Uterus (tissue), 4 donors: ENCODE data around the gene HYPK. TPM values are rescaled to one million over a fixed set of nuclear protein-coding genes. Genes with fewer than 3 reads are reported as not detected.

ENCODE experiments used
- DNase-seq, 2 donors: peaks; one replicate each; pipeline ENCODE4 v3.0.0-alpha.2; 2019 to 2020
- H3K27ac ChIP-seq, 2 donors: fragments of 200-600 bp; sonication (generic); 1 replicate in 1 of 2; 2 replicates in 1 of 2; pipeline ENCODE4 v1.5.1; 2016 to 2018
- H3K27me3 ChIP-seq, 2 donors: fragments of 200-600 bp; sonication (generic); one replicate each; pipeline ENCODE4 v1.5.1; 2018 to 2019; ENCODE audit warnings: control low read depth in 1 of 2
- H3K36me3 ChIP-seq, 2 donors: fragments of 200-600 bp; sonication (generic); one replicate each; pipeline ENCODE4 v1.5.1; 2019; ENCODE audit warnings: control low read depth in 1 of 2
- H3K4me1 ChIP-seq, 2 donors: fragments of 200-600 bp; sonication (generic); one replicate each; pipeline ENCODE4 v1.5.1; 2018 to 2019; ENCODE audit warnings: control low read depth in 1 of 2
- H3K4me3 ChIP-seq, 2 donors: fragments of 200-600 bp; sonication (generic); 1 replicate in 1 of 2; 2 replicates in 1 of 2; pipeline ENCODE4 v1.5.1; 2018 to 2019; ENCODE audit warnings: mild to moderate bottlenecking in 1 of 2
- H3K9me3 ChIP-seq, 2 donors: fragments of 200-600 bp; sonication (generic); one replicate each; pipeline ENCODE4 v1.5.1; 2019; ENCODE audit warnings: control low read depth in 1 of 2
- POLR2A ChIP-seq, 2 donors: fragments of 450-650 bp; IDR thresholded peaks; one replicate each; pipeline ENCODE4 v1.6.1; 2016; ENCODE audit warnings: antibody characterized with exemption in 2 of 2, mild to moderate bottlenecking in 1 of 2, moderate library complexity in 1 of 2
- intact Hi-C: fragments of 100-400 bp; cut with DNase I; formaldehyde crosslinking; loops from one replicate; pipeline ENCODE4 v1.15.1; 2023; ENCODE audit warnings: low total_unique reads
- total RNA-seq, 4 donors: library from RNA; depleted of rRNA in 3 of 4; stranded (reverse); fragments of >200 nt in 3 of 4; gene quantifications; one replicate each; pipeline versions ENCODE4 v1.1.0 to v1.2.4, GENCODE V29; 2014 to 2023
- TF ChIP-seq, protein P1 (sequence below), 4 experiments: fragments of 200-600 bp in 2 of 4; fragments of 450-650 bp in 2 of 4; sonication (generic) in 2 of 4; IDR thresholded peaks; one replicate each; pipeline ENCODE4 v1.5.1; 2016 to 2019; ENCODE audit warnings: antibody characterized with exemption in 4 of 4, mild to moderate bottlenecking in 2 of 4, moderate library complexity in 1 of 4
- donor health status: DM: yes; HTN: yes; CAD: no.

HYPK gene
- total RNA-seq, 4 donors from 2014 or later, result 4.8 to 42.3 (median 14.1) TPM

DNA sequence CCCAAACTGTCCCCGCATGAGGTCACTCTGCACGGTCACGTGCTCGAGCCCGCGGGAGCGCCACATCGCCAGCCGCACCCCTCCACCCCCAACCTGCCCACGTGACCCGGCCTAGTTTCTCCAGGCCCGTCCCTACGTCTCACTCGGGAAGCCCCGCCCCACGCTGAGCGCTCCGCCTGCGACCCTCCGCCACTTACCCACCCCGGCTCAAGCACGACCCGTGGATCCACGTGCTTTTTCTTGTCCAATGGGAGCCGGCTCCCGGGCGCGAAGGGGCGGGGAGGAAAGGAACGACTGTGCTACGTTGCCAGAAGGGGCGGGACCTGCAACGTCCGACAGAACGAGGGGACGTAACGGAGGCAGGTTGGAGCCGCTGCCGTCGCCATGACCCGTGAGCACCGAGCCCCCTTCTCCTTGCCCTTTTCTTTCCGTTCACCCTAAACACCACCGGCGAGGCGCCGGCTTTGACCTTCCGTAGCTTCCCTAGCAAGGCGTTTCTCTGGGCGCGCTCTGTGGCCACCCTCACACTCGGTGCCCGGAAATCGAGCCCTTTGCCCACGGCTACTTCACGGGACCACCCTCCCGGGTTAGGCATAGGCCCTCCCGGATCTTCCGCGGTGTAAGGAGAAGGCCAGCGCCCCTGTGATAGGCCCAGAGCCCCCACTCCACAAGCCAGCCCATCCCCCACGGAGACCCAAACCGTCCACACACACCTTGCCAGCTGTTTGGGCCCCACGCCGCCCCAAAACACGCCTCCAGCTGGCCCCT lies 8.2 kb upstream of the HYPK start, which contains the start of gene SERF2:
SERF2 (plus strand) TSS at position 328 of the 768 bp plus-strand sequence; CDS start at position 385, 57 bp downstream.
- intact Hi-C loops, result no loop called here
- TF ChIP-seq, protein P1, sequence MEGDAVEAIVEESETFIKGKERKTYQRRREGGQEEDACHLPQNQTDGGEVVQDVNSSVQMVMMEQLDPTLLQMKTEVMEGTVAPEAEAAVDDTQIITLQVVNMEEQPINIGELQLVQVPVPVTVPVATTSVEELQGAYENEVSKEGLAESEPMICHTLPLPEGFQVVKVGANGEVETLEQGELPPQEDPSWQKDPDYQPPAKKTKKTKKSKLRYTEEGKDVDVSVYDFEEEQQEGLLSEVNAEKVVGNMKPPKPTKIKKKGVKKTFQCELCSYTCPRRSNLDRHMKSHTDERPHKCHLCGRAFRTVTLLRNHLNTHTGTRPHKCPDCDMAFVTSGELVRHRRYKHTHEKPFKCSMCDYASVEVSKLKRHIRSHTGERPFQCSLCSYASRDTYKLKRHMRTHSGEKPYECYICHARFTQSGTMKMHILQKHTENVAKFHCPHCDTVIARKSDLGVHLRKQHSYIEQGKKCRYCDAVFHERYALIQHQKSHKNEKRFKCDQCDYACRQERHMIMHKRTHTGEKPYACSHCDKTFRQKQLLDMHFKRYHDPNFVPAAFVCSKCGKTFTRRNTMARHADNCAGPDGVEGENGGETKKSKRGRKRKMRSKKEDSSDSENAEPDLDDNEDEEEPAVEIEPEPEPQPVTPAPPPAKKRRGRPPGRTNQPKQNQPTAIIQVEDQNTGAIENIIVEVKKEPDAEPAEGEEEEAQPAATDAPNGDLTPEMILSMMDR (IDR thresholded peaks at IDR 0.05), result no peak
- peak; percentile 98 to 99 for TF ChIP-seq POLR2A (IDR thresholded peaks at IDR 0.05)

DNA sequence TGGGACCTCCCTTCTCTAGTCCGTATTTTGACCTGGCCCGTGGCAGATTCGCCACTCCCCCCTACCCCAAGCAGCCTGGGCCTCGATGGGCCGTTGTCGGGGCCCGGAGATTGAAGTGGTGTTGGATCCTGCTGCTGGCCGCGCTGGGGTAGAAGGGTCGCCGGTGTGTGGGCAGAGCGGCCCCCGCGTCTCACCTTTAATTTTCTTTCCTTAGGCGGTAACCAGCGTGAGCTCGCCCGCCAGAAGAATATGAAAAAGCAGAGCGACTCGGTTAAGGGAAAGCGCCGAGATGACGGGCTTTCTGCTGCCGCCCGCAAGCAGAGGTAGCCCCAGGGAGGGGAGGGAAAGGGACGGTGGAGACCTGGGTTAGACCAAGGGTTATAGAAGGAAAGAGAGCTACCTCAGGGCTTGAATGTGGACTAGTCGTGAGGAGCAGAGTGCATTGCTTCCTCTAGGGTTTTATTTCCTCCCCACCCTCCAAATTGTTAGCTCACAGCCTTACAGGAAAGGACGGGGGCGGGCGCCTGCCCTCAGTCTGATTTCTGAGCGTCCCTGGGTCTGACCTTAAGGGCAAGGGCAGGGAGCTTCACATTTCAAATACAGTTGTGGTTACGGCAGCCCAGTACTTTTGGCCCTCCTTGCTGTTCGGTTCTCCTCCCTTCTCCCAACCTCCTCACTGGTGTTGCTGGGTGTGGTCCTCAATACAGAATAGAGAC lies 7.5 kb upstream of the HYPK start:
- no peak for DNase-seq
- TF ChIP-seq, protein P1 (IDR thresholded peaks at IDR 0.05), result peak in 1 of 4 experiments; percentile 2
- TF ChIP-seq POLR2A (IDR thresholded peaks at IDR 0.05), result no peak

More for the DNA sequence above, 8.2 kb upstream of the HYPK start, which contains the start of gene SERF2:
- peak within 1 kb of the TSS; percentile 85 to 98 for H3K4me3 ChIP-seq
- H3K27ac ChIP-seq, result peak within 1 kb of the TSS; percentile 97
- no peaks in the 10 kb centered on the region for H3K27me3 ChIP-seq
- DNase-seq, result peak; percentile 100
- no peaks in the 10 kb centered on the region for H3K36me3 ChIP-seq
- no peaks in the 10 kb centered on the region for H3K9me3 ChIP-seq
- H3K4me1 ChIP-seq, result peaks cover 4 to 20% of the 10 kb centered on the region in 2 donors

GRCh38 chr15:43793647-43794046 lies 6.8 kb upstream of the HYPK start:
- H3K4me1 ChIP-seq, result peaks cover 4 to 20% of the 10 kb centered on the region in 2 donors
- no peaks in the 10 kb centered on the region for H3K36me3 ChIP-seq
- H3K9me3 ChIP-seq, result no peaks in the 10 kb centered on the region
- H3K27me3 ChIP-seq, result no peaks in the 10 kb centered on the region
- peak overlapping the region; percentile 85 to 98 for H3K4me3 ChIP-seq
- DNase-seq, result peak in 1 of 2 donors; percentile 24
- peak overlapping the region; percentile 97 for H3K27ac ChIP-seq
- intact Hi-C loops, result no loop called here
- TF ChIP-seq POLR2A (IDR thresholded peaks at IDR 0.05), result no peak

More for the DNA sequence above, 7.5 kb upstream of the HYPK start:
- intact Hi-C loops, result no loop called here
- Histone ChIP-seq H3K4me1 (peaks cover 4 to 20% of the 10 kb centered on the region in 2 donors), H3K36me3 (no peaks in the 10 kb centered on the region), H3K27ac (peak overlapping the region; percentile 97), H3K9me3 (no peaks in the 10 kb centered on the region), H3K4me3 (peak overlapping the region; percentile 85 to 98), H3K27me3 (no peaks in the 10 kb centered on the region)

DNA sequence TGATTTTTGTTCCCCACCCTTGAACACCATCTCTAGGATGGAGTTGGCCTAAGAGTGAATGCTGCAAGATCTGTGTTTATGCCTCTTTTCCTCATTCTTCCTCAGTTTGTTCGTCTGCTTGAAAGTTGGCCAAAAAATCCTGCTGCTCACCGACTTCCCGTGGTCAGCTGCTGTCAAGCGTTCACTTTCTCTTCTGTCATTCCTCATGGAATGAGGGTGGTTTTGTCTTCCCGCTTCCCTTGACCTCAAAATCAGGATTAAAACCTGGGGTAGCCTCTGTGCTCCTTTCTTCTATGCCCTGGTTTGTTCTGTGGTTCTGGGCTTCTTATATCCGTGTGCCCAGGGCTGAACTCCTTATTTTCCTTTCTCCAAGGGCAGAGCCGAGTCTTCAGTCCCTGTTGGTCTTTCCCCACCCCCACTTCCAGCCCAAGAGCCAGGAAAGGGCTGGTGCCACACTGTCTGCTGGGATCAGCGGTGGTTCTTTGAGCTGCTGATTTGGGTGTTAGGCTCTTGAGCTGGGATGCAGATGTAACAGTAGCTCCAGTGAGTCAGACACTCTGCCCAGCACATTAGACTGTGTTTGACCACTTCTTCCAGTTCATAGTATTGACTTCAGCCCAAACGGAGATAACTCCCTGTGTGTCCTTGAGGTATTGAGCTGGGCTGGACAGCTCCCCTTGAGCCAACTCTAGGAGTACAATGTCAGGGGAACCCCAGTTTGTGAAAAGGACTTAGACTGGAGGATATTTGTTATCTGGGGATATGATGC lies 5.9 kb upstream of the HYPK start:
- intact Hi-C loops, result no loop called here
- peaks cover 4 to 20% of the 10 kb centered on the region in 2 donors for H3K4me1 ChIP-seq
- peak overlapping the region; percentile 13 to 97 for H3K27ac ChIP-seq
- H3K4me3 ChIP-seq, result no peak overlapping the region
- no peaks in the 10 kb centered on the region for H3K36me3 ChIP-seq
- no peak for TF ChIP-seq POLR2A (IDR thresholded peaks at IDR 0.05)
- TF ChIP-seq, protein P1 (IDR thresholded peaks at IDR 0.05), result no peak
- no peaks in the 10 kb centered on the region for H3K9me3 ChIP-seq
- DNase-seq, result no peak
- no peaks in the 10 kb centered on the region for H3K27me3 ChIP-seq

DNA sequence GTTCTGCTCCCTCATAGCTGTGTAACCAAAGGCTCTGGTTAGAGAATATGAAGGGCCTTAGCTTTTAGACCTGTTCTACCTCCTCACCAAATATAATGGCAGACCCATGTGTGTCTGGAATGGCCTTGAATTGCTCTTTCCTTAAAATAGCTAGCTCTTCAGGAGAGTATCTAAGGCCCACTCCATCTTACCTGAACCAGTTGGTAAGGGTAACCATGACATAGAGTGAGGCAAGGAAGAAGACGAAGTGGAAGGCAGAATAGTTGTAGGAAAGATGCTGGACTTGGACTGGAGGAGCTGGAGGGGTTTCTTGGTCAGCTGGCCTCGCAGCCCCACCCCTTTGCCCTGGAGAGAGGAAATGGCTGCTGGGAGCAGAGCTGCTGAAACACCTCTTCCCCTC lies 5.2 kb upstream of the HYPK start:
- Histone ChIP-seq H3K9me3 (no peaks in the 10 kb centered on the region), H3K27ac (peak overlapping the region in 1 of 2 donors; percentile 13), H3K4me1 (peaks cover 4 to 20% of the 10 kb centered on the region in 2 donors), H3K27me3 (no peaks in the 10 kb centered on the region), H3K4me3 (no peak overlapping the region), H3K36me3 (no peaks in the 10 kb centered on the region)
- DNase-seq, result no peak
- no peak for TF ChIP-seq POLR2A (IDR thresholded peaks at IDR 0.05)
- TF ChIP-seq, protein P1 (IDR thresholded peaks at IDR 0.05), result no peak
- intact Hi-C loops, result no loop called here
